ES-I3 (cell line): ENCODE data around the gene MRPL44.
"Not testable (repeated sequence)": the region's sequence is repeated elsewhere in the genome, so short reads cannot be mapped to it uniquely, and the experiment has no call there.

Experiments
- H3K36me3 ChIP-seq: 2 replicates; pipeline ENCODE4 v1.6.1; 2013; ENCODE audit warnings: mild to moderate bottlenecking, low read length, control low read depth, moderate library complexity; ENCODE audit not compliant: insufficient read depth
- H3K4me1 ChIP-seq: 2 replicates; pipeline ENCODE4 v1.6.1; 2013; ENCODE audit warnings: mild to moderate bottlenecking, control low read depth, low read length; ENCODE audit not compliant: insufficient read depth
- H3K9ac ChIP-seq: 2 replicates; pipeline ENCODE4 v1.6.1; 2013; ENCODE audit warnings: low read depth, mild to moderate bottlenecking, low read length, moderate library complexity
- H3K9me3 ChIP-seq: 2 replicates; pipeline ENCODE4 v1.6.1; 2013; ENCODE audit warnings: mild to moderate bottlenecking, low read length, moderate library complexity; ENCODE audit not compliant: control insufficient read depth, insufficient read depth

The MRPL44 gene

DNA sequence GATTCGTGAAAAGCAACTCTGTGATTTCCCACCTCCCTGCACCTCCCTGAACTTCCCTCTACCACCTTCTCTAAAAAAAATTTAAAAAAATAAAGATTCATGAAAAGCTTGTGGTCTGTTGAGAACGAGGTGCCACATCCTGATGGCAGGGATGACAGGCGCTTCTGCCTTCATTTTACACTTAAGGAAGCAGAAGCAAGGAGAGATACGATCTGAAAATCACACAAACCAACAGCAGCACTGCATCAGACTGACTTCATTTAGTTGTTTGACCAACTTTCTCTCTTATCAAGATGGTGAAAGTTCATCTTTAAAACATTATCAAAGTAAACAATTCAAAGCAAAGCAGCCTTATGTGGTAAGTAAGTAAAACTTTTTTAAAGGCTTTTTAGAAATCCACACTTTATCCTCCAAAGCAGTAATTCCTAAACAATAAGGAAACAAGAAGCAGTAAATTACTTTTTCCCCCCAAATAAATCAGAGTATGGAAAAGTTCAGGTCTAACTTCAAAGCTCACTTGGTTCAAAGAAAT lies 27.6 kb upstream of the MRPL44 start:
- Histone ChIP-seq H3K9ac (no peak overlapping the region), H3K36me3 (no peaks in the 10 kb centered on the region), H3K9me3 (0 out of 2 replicates have a peak, but pooled peaks cover 6% of the 10 kb centered on the region), H3K4me1 (peaks cover 15% of the 10 kb centered on the region)

GRCh38 chr2:223930103-223930976 lies 26.9 kb upstream of the MRPL44 start:
- Histone ChIP-seq H3K9me3 (0 out of 2 replicates have a peak, but pooled peaks cover 6% of the 10 kb centered on the region), H3K36me3 (no peaks in the 10 kb centered on the region), H3K4me1 (peaks cover 22% of the 10 kb centered on the region), H3K9ac (no peak overlapping the region)

DNA sequence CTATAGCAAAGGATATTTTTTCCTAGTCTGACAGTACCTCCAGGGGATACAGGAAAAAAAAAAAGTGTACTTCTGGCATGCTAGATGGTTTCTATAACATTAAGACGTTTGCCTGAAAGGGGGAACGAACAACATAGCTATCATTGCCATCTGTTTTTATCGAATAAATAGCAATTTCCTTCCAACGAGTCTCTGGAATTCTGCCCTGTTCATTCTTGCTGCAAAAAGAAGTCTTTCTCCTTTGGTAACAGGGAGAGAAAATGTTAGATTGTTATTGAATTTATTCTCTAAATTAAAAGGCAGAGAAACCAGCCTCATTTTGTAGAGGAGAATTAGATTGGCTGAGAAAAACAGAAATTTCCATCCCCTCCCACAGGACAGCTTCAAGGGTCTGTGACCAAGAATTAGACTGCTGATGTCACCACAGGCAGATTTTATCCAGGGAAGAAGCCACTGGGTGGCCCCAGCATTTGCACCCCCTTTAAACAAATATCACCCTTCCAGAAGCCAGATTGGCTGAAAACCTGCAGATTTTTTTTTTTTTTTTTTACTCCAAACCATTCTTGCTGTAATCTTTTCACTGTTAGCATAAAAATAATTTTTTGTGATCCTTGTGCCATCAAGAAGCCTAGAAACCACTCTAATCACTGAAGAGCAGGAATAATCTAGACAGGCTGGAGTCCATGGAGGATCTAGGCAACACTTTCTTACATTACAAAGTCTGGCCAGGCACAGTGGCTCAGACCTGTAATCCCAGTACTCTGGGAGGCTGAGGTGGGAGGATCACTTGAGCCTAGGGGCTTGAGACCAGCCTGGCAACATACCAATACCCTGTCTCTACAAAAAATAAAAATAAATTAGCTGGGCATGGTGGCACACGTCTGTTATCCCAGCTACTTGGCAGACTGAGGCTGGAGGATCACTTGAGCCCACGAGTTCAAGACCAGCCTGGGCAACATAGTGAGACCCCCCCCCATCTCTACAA lies 24.2 kb upstream of the MRPL44 start:
- Histone ChIP-seq H3K9me3 (no peaks in the 10 kb centered on the region), H3K9ac (no peak overlapping the region), H3K36me3 (no peaks in the 10 kb centered on the region), H3K4me1 (peaks cover 48% of the 10 kb centered on the region)

DNA sequence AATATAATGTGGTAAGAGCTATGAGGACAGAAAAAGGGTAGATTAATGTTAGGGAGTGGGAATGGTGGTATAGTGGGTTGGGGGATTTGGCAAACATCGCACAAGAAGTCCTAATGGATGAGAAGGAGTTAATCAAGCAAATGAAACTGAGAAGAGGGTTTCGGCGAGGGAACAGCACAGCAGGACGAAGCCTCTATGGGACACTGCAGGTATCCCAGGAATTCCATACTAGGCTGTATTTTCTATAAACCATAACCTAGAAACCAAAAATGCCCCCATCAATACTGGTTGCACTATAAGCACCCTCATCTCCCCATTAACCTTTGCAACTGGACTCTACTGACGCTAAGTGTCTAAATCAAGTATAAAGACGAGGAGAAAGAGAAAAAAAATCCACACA lies 22.4 kb upstream of the MRPL44 start:
- H3K36me3 ChIP-seq: no peaks in the 10 kb centered on the region
- H3K9ac ChIP-seq: no peak overlapping the region
- no peaks in the 10 kb centered on the region for H3K9me3 ChIP-seq
- H3K4me1 ChIP-seq: peaks cover 53% of the 10 kb centered on the region

DNA sequence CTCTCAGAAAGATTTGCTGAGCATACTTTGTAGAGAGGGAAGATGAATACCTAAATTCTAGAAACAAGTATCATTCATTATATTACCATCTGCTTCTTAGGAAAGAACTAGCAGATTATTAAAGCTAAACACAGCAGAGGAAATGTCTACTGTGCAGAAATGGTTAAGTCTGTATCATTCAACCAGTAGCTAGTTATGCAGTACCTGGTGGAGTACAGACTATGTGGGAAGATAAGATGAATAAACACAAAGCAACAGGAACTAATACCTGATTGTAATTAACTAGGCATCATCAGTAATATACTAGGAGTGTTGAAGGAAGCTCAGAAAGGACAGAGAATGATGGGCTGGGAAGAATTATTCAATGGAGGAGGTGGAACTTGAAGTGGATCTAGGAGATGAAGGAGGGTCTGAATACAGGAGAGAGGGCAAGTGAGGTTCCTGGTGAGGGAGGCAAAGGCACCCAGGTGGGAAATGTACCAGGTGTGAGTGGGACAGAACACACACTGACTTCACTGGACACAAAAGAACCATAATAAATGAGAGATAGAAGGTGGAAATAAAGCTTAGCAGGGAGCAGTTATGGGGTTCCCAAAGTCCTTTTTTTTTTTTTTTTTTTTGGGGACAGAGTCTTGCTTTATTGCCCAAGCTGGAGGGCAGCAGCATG lies 21.7 kb upstream of the MRPL44 start:
- no peaks in the 10 kb centered on the region for H3K36me3 ChIP-seq
- no peaks in the 10 kb centered on the region for H3K9me3 ChIP-seq
- no peak overlapping the region for H3K9ac ChIP-seq
- peaks cover 46% of the 10 kb centered on the region for H3K4me1 ChIP-seq

DNA sequence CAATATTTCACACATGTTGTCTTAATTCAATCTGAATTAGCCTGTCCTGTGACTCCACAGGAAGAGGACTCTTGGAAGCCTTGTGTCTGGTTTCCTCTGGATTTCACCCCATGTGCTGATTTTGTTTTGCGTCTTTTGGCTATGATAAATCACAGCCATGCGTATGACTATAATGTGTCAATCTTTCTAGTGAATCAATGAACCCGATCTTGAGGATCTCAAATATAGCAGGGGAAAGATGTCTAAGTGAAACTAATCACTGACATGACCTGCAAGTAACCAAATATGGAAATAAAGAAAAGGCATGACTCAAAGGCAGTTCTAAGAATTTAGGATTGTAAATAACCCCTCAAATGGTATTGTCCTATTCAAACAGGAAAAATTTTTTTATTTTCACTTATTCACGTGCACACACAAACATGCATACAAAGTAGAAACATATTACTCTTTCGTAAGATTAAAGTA lies 20.4 kb upstream of the MRPL44 start:
- H3K9ac ChIP-seq: no peak overlapping the region
- H3K4me1 ChIP-seq: peaks cover 43% of the 10 kb centered on the region
- no peaks in the 10 kb centered on the region for H3K9me3 ChIP-seq

GRCh38 chr2:223937535-223937934 lies 19.7 kb upstream of the MRPL44 start:
- Histone ChIP-seq H3K9ac (no peak overlapping the region), H3K36me3 (no peaks in the 10 kb centered on the region), H3K9me3 (no peaks in the 10 kb centered on the region), H3K4me1 (peaks cover 43% of the 10 kb centered on the region)

More for the DNA sequence above, 20.4 kb upstream of the MRPL44 start:
- H3K36me3 ChIP-seq: no peaks in the 10 kb centered on the region

DNA sequence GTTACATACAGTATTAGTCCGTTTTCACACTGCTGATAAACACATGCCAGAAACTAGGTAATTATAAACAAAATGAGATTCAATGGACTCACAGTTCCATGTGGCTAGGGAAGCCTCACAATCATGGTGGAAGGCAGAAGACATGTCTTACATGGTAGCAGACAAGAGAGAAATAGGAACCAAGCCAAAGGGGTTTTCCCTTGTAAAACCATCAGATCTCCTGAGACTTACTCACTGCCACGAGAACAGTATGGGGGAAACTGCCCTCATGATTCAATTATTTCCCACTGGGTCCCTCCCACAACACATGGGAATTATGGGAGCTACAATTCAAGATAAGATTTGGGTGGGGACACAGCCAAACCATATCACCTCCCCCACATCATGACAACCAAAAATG lies 17.8 kb upstream of the MRPL44 start:
- H3K4me1 ChIP-seq: peaks cover 41% of the 10 kb centered on the region
- H3K9me3 ChIP-seq, H3K36me3 ChIP-seq, H3K9ac ChIP-seq: not testable (repeated sequence)

GRCh38 chr2:223941579-223942277 lies 15.5 kb upstream of the MRPL44 start:
- H3K36me3 ChIP-seq: no peaks in the 10 kb centered on the region
- no peak overlapping the region for H3K9ac ChIP-seq
- peaks cover 18% of the 10 kb centered on the region for H3K4me1 ChIP-seq
- no peaks in the 10 kb centered on the region for H3K9me3 ChIP-seq

GRCh38 chr2:223943135-223943534 lies 14.1 kb upstream of the MRPL44 start:
- Histone ChIP-seq H3K9ac (peak overlapping the region; percentile 87; the same call in 1 of the 2 replicates), H3K9me3 (no peaks in the 10 kb centered on the region), H3K4me1 (peaks cover 11% of the 10 kb centered on the region), H3K36me3 (no peaks in the 10 kb centered on the region)

GRCh38 chr2:223943561-223944008 lies 13.7 kb upstream of the MRPL44 start:
- H3K36me3 ChIP-seq: no peaks in the 10 kb centered on the region
- H3K9me3 ChIP-seq: no peaks in the 10 kb centered on the region
- H3K4me1 ChIP-seq: peaks cover 7% of the 10 kb centered on the region
- peak overlapping the region; percentile 87; the same call in 1 of the 2 replicates for H3K9ac ChIP-seq

DNA sequence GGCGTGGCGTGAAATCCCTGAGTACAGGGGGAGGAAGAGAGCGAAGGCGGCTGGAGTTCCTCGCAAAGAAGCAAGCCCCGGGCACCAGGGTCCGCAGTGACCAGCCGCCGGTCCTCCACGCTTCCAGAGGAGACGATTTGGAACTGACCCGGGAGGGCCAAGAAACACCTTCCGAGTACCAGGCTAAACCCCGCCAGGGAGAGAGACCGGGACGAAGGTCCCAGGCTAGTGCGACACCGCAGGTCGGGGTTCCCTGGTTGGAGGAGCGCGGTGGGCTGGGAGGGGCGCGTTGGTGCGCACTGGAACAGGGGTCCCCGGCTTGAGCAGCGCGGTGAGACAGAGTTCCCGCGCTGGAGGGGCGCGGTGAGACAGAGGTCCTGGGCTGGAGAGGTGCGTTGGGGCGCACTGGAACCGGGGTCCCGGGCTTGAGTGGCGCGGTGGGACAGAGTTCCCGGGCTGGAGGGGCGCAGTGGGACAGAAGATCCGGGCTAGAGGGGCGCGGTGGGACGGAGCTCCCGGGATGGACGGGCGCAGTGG lies 13.0 kb upstream of the MRPL44 start:
- no peaks in the 10 kb centered on the region for H3K9me3 ChIP-seq
- H3K36me3 ChIP-seq: no peaks in the 10 kb centered on the region
- peak overlapping the region; percentile 87 for H3K9ac ChIP-seq
- H3K4me1 ChIP-seq: peaks cover 6% of the 10 kb centered on the region
